GM13976 (cell line): Measurements from ENCODE around the gene NMRK2.
"Not testable (repeated sequence)": the region's sequence is repeated elsewhere in the genome, so short reads cannot be mapped to it uniquely, and the experiment has no call there.

ENCODE experiments used
- DNase-seq: peaks from one replicate; pipeline ENCODE4 v3.0.0; 2012; ENCODE audit warnings: low spot score
- CTCF ChIP-seq: IDR thresholded peaks from 2 replicates; pipeline ENCODE4 v1.5.1; 2012; ENCODE audit warnings: borderline replicate concordance, mild to moderate bottlenecking; ENCODE audit not compliant: insufficient read depth; ENCODE audit errors: extremely low read depth, missing control alignments, control extremely low read depth
- in situ Hi-C: fragments of 300-500 bp; cut with MboI; formaldehyde crosslinking; loops from one replicate; pipeline ENCODE4 v1.12.0; 2022; ENCODE audit warnings: low sequenced_read_pairs, mixed read lengths, inconsistent platforms; ENCODE audit not compliant: unreplicated experiment

Gene NMRK2

GRCh38 chr19:3936506-3937442 lies 3.9 kb downstream of the NMRK2 start:
- TF ChIP-seq CTCF = no peak
- in situ Hi-C loops = no loop called here
- DNase-seq = no peak

- in situ Hi-C loops, DNase-seq: not testable (repeated sequence)
These were observed 5.6 kb downstream of the NMRK2 start for GRCh38 chr19:3938300-3938950.

GRCh38 chr19:3942790-3943409 lies 10.0 kb downstream of the NMRK2 start:
- in situ Hi-C loops = no loop called here
- DNase-seq = no peak
- TF ChIP-seq CTCF = no peak

GRCh38 chr19:3944018-3944721 lies 11.3 kb downstream of the NMRK2 start:
- DNase-seq = no peak
- in situ Hi-C loops = no loop called here
- no peak for TF ChIP-seq CTCF

- no peak for DNase-seq
- TF ChIP-seq CTCF = no peak
- in situ Hi-C loops = no loop called here
These were observed 13.0 kb downstream of the NMRK2 start for GRCh38 chr19:3945838-3946237.

- DNase-seq, in situ Hi-C loops: not testable (repeated sequence)
These were observed 14.6 kb downstream of the NMRK2 start for GRCh38 chr19:3947316-3947933.

- TF ChIP-seq CTCF = no peak
- no peak for DNase-seq
- in situ Hi-C loops = no loop called here
These were observed 16.4 kb downstream of the NMRK2 start for GRCh38 chr19:3949294-3949693.
